Putamen (tissue), 1 donor: ENCODE measurements around the gene FCER1G.
A peak's percentile ranks its signal among the peaks of the same experiment; 100 is the strongest.
"Not testable (repeated sequence)": the region's sequence is repeated elsewhere in the genome, so short reads cannot be mapped to it uniquely, and the experiment has no call there.

Source experiments
- DNase-seq: peaks from one replicate; pipeline ENCODE4 v3.0.0-alpha.2; 2016; ENCODE audit warnings: low spot score

Gene FCER1G

GRCh38 chr1:161206411-161207140, 8.5 kb upstream of the FCER1G start:
- no peak for DNase-seq

GRCh38 chr1:161207173-161207572, 7.9 kb upstream of the FCER1G start:
- no peak for DNase-seq

GRCh38 chr1:161209790-161210409, 5.2 kb upstream of the FCER1G start:
- DNase-seq = no peak

- DNase-seq = no peak
These were observed 726 bp upstream of the FCER1G start for GRCh38 chr1:161214369-161214768.

- DNase-seq = no peak
These were observed 2.0 kb downstream of the FCER1G start for GRCh38 chr1:161216945-161217712.

GRCh38 chr1:161217831-161218230, 2.7 kb downstream of the FCER1G start:
- no peak for DNase-seq

GRCh38 chr1:161218301-161219077, 3.4 kb downstream of the FCER1G start:
- no peak for DNase-seq

- DNase-seq = no peak
These were observed 4.2 kb downstream of the FCER1G start for GRCh38 chr1:161219078-161219892.

- no peak for DNase-seq
These were observed 4.9 kb downstream of the FCER1G start for GRCh38 chr1:161220002-161220401.

GRCh38 chr1:161222175-161223019, 7.3 kb downstream of the FCER1G start:
- no peak for DNase-seq

- no peak for DNase-seq
These were observed 9.0 kb downstream of the FCER1G start for GRCh38 chr1:161223805-161224694.

- not testable (repeated sequence) for DNase-seq
These were observed 9.6 kb downstream of the FCER1G start for GRCh38 chr1:161224695-161225087.

- no peak for DNase-seq
These were observed 10.1 kb downstream of the FCER1G start for GRCh38 chr1:161225178-161225533.

- DNase-seq = peak; percentile 98
These were observed 10.6 kb downstream of the FCER1G start, which contains the start of gene TOMM40L for GRCh38 chr1:161225534-161226319. TSS of gene TOMM40L (plus strand) at chr1:161226060. CDS start at chr1:161226490, 430 bp downstream.

- DNase-seq = no peak
These were observed 11.2 kb downstream of the FCER1G start for GRCh38 chr1:161226320-161226711.

GRCh38 chr1:161226759-161227158, 11.7 kb downstream of the FCER1G start:
- DNase-seq = no peak

- peak; percentile 80 for DNase-seq
These were observed 12.2 kb downstream of the FCER1G start for GRCh38 chr1:161227196-161227871.

GRCh38 chr1:161228032-161228431, 12.9 kb downstream of the FCER1G start:
- DNase-seq = no peak
